ENCODE data around the gene PAFAH1B1.

Gene PAFAH1B1

GRCh38 chr17:2713881-2714280 is 120.4 kb downstream of the PAFAH1B1 start:
- in situ Hi-C loops (cut with HindIII; ENCODE audit: low sequenced_read_pairs): no loop called here

- in situ Hi-C loops (cut with HindIII; ENCODE audit: low sequenced_read_pairs): no loop called here
Observed at GRCh38 chr17:2716649-2717048, 123.2 kb downstream of the PAFAH1B1 start.

- in situ Hi-C loops (cut with HindIII; ENCODE audit: low sequenced_read_pairs): no loop called here
Observed at GRCh38 chr17:2718150-2718938, 124.9 kb downstream of the PAFAH1B1 start.

GRCh38 chr17:2719861-2720260 is 126.4 kb downstream of the PAFAH1B1 start:
- in situ Hi-C loops (cut with HindIII; ENCODE audit: low sequenced_read_pairs): no loop called here

- in situ Hi-C loops (cut with HindIII; ENCODE audit: low sequenced_read_pairs): no loop called here
Observed at GRCh38 chr17:2721603-2722002, 128.1 kb downstream of the PAFAH1B1 start.

- in situ Hi-C loops (cut with HindIII; ENCODE audit: low sequenced_read_pairs): no loop called here
Observed at GRCh38 chr17:2722611-2723010, 129.2 kb downstream of the PAFAH1B1 start.

- in situ Hi-C loops (cut with HindIII; ENCODE audit: low sequenced_read_pairs): no loop called here
Observed at GRCh38 chr17:2723505-2723996, 130.1 kb downstream of the PAFAH1B1 start.

- in situ Hi-C loops (cut with HindIII; ENCODE audit: low sequenced_read_pairs): no loop called here
Observed at GRCh38 chr17:2723997-2724783, 130.7 kb downstream of the PAFAH1B1 start.

- in situ Hi-C loops (cut with HindIII; ENCODE audit: low sequenced_read_pairs): no loop called here
Observed at GRCh38 chr17:2724784-2725164, 131.3 kb downstream of the PAFAH1B1 start.

GRCh38 chr17:2730764-2731353 is 137.4 kb downstream of the PAFAH1B1 start:
- in situ Hi-C loops (cut with HindIII; ENCODE audit: low sequenced_read_pairs): no loop called here

GRCh38 chr17:2731807-2732206 is 138.4 kb downstream of the PAFAH1B1 start:
- in situ Hi-C loops (cut with HindIII; ENCODE audit: low sequenced_read_pairs): no loop called here

- in situ Hi-C loops (cut with HindIII; ENCODE audit: low sequenced_read_pairs): no loop called here
Observed at GRCh38 chr17:2734939-2735338, 141.5 kb downstream of the PAFAH1B1 start.
